ENCODE results near the gene ANXA3.
"Not testable (repeated sequence)": the region's sequence is repeated elsewhere in the genome, so short reads cannot be mapped to it uniquely, and the experiment has no call there.

ANXA3 gene

GRCh38 chr4:78581618-78582017, 30.0 kb downstream of the ANXA3 start:
- no peak for DNase-seq

DNA sequence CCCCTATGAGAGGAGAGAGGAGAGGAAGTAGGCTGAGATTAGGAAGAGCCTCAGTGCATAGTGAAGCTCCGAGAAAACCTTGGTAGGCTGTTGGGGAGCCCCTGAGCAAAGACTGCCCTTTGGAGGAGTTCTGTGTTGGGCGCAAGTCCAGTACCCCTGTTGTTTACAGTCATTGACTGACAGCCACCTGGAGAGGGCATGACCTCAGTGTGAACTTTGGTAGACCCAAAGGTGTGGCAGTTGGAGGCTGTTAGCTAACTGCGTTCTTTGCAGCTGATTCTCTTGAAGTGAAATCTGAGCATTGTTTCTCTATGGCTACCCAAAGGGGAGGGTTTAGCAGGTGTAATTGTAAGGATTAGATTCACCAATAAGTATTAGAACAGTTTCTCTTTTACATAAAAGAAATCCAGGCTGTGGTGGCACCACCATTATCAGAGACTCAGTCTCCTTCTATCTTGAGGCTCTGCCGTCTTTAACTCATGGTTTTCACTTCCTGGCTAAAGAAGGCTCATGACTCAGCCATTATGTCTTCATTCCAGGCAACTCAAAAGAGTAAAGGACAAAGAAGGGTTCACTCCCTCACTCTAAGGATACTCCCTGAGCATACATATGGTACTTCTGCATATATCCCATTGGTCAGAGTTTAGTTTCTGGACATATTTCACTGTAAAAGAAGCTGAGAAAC, 33.4 kb downstream of the ANXA3 start:
- no peak for DNase-seq

DNA sequence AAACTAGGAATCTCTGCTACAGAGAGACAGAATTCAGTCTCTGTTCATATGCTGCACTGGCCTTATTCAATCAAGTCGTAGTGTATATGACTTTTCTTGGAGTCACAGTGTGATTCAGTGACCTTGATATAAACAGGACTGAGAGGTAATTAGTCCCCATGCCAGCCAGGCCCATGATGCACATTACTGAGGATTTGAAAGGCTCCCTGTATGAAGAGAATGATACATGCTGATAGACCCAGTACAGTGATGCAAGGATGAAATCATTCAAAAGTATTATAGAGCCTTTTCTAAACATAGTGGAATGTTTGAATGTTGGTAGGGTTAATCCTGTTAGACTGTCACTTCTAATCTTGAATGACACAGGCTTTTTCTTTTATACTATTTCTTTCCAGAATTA, 34.1 kb downstream of the ANXA3 start:
- no peak for DNase-seq

DNA sequence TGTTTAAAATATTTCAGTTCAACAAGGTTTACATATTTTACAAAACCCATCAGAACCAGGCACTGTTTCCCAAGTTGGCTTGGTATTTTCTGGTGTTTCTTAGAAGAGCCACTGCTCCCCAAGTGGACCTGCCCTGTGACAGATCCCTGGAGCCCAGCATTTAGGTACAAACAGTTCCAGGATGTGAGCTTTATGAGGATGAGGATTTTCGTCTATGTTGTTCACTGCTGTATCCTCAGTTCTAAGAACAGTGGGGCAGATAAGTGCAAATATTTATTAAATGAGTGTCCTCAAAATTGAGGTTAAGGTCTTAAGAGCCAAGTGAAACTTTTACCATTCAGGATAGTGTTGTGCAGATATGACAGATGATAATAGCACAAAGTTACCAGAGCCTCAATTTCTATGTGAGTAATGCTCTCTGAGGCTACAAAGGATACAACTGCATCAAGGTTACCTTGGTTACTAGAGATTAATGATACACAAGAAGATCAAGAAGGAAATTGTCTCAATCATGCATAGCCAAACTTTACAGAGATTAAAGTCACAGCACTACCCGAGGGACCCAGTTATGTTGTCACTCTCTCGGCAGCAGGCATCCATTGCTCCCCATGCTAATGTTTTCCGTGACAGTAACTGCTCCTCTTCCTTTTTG, 37.5 kb downstream of the ANXA3 start:
- no peak for DNase-seq

GRCh38 chr4:78591404-78591803, 39.8 kb downstream of the ANXA3 start:
- DNase-seq: no peak

- no peak for DNase-seq
Measured at GRCh38 chr4:78592088-78592783, 40.7 kb downstream of the ANXA3 start.

DNA sequence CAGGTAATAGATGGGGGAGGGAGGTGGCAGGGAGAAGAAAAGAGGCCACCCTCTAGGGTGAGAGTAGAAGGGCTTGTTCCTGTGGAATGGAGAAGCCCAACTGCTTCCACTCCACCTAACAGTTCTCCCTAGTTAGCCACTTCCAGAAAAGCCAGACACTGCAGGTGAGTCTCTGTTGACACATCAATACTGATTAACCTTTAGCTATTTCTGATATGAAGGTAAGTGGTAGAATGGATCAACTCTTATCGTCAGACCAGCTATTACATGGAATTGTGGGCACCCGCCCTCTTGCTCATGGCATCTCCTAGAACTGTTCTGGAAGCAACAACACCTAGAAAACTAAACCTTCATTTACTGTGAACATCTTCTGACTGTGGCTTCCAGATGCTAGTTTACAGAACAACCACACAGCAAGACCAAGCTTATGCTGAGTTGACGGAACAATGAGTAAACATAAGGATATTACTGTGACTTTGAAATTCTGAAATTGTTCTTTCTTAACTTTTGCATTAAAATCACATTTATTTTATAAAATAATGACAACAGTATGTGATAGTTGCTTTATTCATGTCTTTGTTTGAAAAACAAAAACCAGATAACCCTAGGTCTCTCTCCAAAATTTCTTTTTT, 44.7 kb downstream of the ANXA3 start:
- DNase-seq: no peak

GRCh38 chr4:78598431-78598830, 46.9 kb downstream of the ANXA3 start:
- not testable (repeated sequence) for DNase-seq

GRCh38 chr4:78599147-78599546, 47.6 kb downstream of the ANXA3 start:
- no peak for DNase-seq

GRCh38 chr4:78599931-78600375, 48.4 kb downstream of the ANXA3 start:
- no peak for DNase-seq

GRCh38 chr4:78601013-78601412, 49.4 kb downstream of the ANXA3 start:
- no peak for DNase-seq

- peak; percentile 7 for DNase-seq
Measured at GRCh38 chr4:78602334-78602733, 50.8 kb downstream of the ANXA3 start.

DNA sequence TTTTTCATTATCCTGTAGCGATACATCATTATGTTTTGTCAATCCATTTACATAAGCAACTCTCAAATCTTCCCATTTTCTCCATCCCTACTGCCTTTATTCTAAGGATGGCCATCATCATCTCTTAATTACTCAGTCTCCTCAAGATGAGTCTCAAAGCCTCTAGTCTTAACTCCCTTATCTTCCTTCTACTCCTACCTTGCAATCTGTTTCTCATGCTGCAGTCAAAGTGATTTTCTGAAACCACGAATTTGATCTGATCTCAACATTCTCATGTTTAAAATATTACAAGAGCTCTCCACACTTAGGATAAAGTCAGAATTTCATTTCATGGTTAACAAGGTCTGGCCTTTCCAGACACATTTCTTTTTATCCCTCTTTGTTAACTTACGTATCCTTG, 51.8 kb downstream of the ANXA3 start:
- no peak for DNase-seq

DNA sequence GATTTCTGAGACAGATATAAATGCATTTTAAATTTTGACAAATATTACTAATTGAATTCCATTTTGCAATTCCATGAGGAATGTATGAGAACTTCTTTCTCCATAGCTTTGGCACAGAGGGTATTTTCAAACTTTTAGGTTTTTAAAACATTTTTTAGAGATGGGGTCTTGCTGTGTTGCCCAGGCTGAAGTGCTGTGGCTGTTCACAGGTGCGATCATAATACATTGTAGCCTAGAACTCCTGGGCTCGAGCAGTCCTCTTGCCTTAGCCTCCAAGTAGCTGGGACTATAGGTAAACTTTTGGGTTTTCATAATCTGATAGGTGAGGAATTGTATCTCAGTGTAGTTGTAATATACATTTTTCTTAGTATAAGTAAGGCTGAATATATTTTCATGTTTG, 53.4 kb downstream of the ANXA3 start:
- DNase-seq: no peak

GRCh38 chr4:78606035-78606434, 54.5 kb downstream of the ANXA3 start:
- no peak for DNase-seq

DNA sequence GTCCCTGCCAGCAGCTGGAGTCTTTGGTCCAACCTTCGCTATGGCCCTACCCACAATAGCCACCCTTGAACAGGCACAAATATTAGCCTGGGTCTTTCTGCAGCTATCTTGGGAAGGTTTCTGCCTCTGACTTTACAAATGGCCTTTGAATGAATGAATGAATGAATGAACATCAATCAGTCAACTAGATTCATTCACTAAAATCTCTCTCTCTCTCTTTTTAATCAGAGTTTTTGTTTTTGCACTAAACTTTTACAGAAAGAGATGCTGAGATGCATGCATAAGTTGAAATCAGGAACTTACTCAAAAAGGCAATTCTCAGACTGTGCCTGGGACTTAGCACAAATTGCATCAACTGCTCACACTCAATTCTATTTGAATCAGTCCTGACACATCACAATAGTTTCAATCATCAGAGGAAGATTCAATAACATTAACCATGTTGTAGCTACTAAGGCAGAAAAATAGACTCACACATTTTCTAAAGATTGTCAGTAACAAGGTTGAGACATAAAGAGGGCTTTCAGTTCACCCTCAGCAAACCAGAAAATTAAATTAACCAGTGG, 55.0 kb downstream of the ANXA3 start:
- no peak for DNase-seq

DNA sequence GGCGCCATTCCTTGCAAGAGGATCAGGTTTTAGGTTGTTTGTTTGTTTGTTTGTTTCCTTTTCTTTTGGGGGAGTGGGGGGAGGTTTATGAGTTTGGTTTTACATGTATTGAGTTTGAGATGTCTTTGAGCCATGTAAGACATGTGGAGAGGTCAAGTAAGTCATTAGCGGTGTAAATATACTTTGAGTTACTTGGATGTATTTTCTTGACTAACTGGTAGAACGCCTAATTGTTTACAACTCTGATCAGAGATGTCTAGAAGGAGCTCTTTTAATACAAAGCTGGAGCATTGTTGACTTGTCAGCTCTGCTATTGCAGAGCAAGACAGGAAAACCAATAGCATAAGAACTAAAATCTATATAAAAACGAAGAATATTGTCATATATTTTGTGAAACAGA, 57.1 kb downstream of the ANXA3 start:
- no peak for DNase-seq

- DNase-seq: no peak
Measured at GRCh38 chr4:78609580-78609979, 58.0 kb downstream of the ANXA3 start.

DNA sequence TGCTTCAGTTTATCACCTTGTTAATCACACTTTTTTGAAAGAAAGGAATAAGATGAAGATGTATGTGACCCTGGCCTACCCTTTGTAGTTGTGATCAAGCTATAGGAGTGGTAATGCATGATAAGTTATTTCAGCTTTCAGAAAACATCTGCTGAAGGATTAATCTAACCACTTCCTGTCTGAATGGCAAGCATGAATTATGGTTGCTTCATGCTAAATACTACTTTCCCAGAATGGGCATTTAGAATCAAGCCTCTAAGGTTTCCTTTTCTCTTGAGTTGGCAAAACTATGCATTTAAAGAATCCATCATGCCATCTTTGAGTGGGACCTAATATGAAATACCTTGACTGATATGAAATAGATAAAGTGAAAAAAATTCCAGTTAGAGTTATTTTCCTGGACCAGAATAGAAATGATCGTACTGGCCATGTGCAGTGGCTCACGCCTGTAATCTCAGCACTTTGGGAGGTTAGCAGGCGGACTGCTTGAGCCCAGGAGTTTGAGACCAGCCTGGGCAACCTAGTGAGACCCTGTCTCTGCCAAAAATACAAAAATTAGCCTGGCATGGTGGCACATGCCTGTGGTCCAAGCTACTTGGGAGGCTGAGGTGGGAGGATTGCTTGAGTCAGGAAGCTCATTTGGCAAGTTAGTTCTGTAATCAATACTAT, 59.1 kb downstream of the ANXA3 start:
- peak; percentile 26 for DNase-seq

GRCh38 chr4:78611215-78611558, 59.6 kb downstream of the ANXA3 start:
- DNase-seq: no peak

DNA sequence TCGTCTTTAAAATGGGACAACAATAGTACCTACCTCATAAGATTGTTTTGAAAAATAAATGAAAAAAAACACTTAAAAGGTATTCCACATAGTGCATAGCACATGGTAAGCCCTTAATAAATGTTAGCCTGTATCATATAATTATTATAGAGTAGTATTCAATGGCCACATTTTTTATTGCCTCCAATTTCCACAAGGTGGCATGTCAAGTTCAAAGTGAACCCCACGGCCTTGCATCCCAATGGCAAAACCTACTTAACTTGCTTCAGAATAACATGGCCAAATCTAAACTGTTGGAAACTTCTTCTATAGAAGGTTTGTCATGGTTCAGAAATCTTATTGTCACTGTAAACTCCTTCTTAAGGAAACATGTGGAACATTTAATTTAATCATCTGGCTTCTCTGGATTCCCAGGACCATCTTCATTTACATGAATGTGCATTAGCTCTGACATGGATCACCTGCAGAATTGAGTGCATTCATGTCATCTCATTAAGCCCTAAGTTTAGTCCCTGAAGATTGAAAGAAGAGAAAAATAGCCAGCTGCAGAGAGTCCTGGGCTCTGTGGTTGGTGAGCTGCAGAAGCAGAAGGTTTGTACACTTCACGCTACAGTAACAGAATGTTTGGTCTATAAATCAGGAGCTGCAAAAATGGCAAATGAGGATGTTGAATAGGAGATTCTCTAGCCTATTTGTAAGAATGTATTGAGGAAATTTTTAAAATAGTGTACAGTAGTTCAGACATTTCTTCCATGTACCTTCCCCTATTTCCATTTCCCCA, 61.0 kb downstream of the ANXA3 start:
- peak; percentile 7 for DNase-seq

Measured in NCI-H510A (cell line).